ENCODE results near the gene UBE3B.

- TF ChIP-seq, protein P1, sequence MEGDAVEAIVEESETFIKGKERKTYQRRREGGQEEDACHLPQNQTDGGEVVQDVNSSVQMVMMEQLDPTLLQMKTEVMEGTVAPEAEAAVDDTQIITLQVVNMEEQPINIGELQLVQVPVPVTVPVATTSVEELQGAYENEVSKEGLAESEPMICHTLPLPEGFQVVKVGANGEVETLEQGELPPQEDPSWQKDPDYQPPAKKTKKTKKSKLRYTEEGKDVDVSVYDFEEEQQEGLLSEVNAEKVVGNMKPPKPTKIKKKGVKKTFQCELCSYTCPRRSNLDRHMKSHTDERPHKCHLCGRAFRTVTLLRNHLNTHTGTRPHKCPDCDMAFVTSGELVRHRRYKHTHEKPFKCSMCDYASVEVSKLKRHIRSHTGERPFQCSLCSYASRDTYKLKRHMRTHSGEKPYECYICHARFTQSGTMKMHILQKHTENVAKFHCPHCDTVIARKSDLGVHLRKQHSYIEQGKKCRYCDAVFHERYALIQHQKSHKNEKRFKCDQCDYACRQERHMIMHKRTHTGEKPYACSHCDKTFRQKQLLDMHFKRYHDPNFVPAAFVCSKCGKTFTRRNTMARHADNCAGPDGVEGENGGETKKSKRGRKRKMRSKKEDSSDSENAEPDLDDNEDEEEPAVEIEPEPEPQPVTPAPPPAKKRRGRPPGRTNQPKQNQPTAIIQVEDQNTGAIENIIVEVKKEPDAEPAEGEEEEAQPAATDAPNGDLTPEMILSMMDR (IDR thresholded peaks at IDR 0.05; ENCODE audit: low read length) = no peak
- no peak for TF ChIP-seq EZH2 (IDR thresholded peaks at IDR 0.05; ENCODE audit: borderline replicate concordance, low read length)
Measured at GRCh38 chr12:109567967-109568366, 90.5 kb downstream of the UBE3B start.

All from OCI-LY1 (cell line).